Liver (tissue), 2 donors: ENCODE measurements around the gene AKTIP.

Experiments
- REST ChIP-seq: IDR thresholded peaks from 2 replicates; pipeline ENCODE4 v1.6.1; 2016; ENCODE audit warnings: antibody characterized with exemption, mild to moderate bottlenecking
- TF ChIP-seq, protein P1 (sequence below): fragments of 150-350 bp; IDR thresholded peaks from 2 replicates; pipeline ENCODE4 v1.5.1; 2017; ENCODE audit warnings: improper control_type of control experiment, low read depth, low read length; ENCODE audit not compliant: missing input control
- donor health status: healthy.

DNA sequence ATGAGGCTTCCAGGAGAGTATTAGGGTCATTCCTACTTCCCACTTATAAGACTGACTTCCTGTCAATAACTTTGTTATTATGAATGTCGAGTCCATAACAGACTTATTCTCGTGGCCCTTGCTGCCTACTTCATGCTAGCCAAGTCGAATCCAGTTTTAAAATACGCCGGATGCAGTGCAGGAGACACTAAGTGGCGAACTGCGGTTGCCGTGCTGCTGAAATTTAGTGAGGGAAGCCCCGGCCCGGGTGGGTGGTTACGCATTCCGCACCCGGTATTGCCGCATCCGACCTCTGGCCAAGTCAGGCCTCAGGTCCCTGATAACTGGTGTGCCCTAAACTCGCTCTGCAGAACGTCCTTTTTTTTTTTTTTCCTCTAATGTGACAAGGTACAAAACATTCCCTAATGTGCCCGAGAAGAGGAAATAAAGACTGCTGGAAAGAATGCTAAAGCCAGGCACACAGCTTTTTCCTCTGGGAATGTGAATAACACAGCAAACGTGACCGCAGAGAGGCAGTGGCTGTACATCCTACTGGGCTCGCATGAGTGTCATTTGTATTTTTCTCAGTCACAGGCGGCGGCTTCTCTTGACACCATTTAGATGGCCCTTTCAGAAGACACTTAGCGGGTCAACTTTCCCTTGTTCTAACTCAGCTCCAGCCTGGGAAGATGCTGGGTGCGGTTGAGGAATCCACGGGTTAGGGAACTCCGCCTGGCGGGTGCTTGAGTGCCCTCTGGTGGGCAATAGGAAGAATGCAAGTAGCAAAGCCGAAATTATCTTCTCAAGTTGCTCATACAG lies 7.1 kb upstream of the AKTIP start:
- peak; percentile 76 for TF ChIP-seq REST
- TF ChIP-seq, protein P1, sequence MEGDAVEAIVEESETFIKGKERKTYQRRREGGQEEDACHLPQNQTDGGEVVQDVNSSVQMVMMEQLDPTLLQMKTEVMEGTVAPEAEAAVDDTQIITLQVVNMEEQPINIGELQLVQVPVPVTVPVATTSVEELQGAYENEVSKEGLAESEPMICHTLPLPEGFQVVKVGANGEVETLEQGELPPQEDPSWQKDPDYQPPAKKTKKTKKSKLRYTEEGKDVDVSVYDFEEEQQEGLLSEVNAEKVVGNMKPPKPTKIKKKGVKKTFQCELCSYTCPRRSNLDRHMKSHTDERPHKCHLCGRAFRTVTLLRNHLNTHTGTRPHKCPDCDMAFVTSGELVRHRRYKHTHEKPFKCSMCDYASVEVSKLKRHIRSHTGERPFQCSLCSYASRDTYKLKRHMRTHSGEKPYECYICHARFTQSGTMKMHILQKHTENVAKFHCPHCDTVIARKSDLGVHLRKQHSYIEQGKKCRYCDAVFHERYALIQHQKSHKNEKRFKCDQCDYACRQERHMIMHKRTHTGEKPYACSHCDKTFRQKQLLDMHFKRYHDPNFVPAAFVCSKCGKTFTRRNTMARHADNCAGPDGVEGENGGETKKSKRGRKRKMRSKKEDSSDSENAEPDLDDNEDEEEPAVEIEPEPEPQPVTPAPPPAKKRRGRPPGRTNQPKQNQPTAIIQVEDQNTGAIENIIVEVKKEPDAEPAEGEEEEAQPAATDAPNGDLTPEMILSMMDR = peak; percentile 95
